GM23338 (cell line): ENCODE results near the gene GIPC2. TPM values are rescaled to one million over a fixed set of nuclear protein-coding genes. Genes with fewer than 3 reads are reported as not detected.

Experiments used
- ATAC-seq: fragments of 200-7000 bp; cut with Tn5 transposase; 3 replicates; pipeline ENCODE4 v1.9.1; 2020
- DNase-seq: peaks from one replicate; pipeline ENCODE4 v3.0.0-alpha.2; 2015; ENCODE audit warnings: low spot score
- H2AFZ ChIP-seq: fragments of 200-600 bp; sonication (generic); 2 replicates; pipeline ENCODE4 v1.8.0; 2016; ENCODE audit warnings: antibody characterized with exemption, mild to moderate bottlenecking, moderate library complexity
- H3F3A ChIP-seq: fragments of 200-600 bp; sonication (generic); replicated peaks from 2 replicates; pipeline ENCODE4 v1.8.0; 2017; ENCODE audit warnings: antibody characterized with exemption, mixed run types, low read depth
- H3K27ac ChIP-seq: fragments of 200-600 bp; sonication (generic); 2 replicates; pipeline ENCODE4 v1.6.1; 2016; ENCODE audit warnings: low read depth
- H3K27me3 ChIP-seq: fragments of 200-600 bp; sonication (generic); 2 replicates; pipeline ENCODE4 v1.8.0; 2016; ENCODE audit warnings: mild to moderate bottlenecking, mixed run types, moderate library complexity; ENCODE audit not compliant: insufficient read depth
- H3K36me3 ChIP-seq: fragments of 200-600 bp; sonication (generic); 2 replicates; pipeline ENCODE4 v1.8.0; 2016; ENCODE audit warnings: mild to moderate bottlenecking; ENCODE audit not compliant: insufficient read depth
- H3K4me1 ChIP-seq: fragments of 200-600 bp; sonication (generic); 2 replicates; pipeline ENCODE4 v1.8.0; 2016; ENCODE audit warnings: mild to moderate bottlenecking, moderate library complexity; ENCODE audit not compliant: insufficient read depth
- H3K4me2 ChIP-seq: fragments of 200-600 bp; sonication (generic); 2 replicates; pipeline ENCODE4 v1.7.1; 2017; ENCODE audit warnings: mixed run types
- H3K4me3 ChIP-seq: fragments of 200-600 bp; sonication (generic); 2 replicates; pipeline ENCODE4 v1.6.1; 2016; ENCODE audit warnings: mixed run types
- H3K79me2 ChIP-seq: fragments of 200-600 bp; sonication (generic); replicated peaks from 2 replicates; pipeline ENCODE4 v1.8.0; 2017; ENCODE audit warnings: mild to moderate bottlenecking; ENCODE audit not compliant: insufficient read depth
- H3K9me2 ChIP-seq: fragments of 200-600 bp; sonication (generic); 2 replicates; pipeline ENCODE4 v1.8.0; 2017; ENCODE audit not compliant: insufficient read depth
- H4K20me1 ChIP-seq: fragments of 200-600 bp; sonication (generic); replicated peaks from 2 replicates; pipeline ENCODE4 v1.8.0; 2017; ENCODE audit warnings: mild to moderate bottlenecking; ENCODE audit not compliant: insufficient read depth
- H3K27ac Mint-ChIP-seq: 2 replicates; pipeline ENCODE4 v1.8.0; 2020; ENCODE audit warnings: inconsistent platforms, mild to moderate bottlenecking, moderate library complexity, mixed read lengths
- H3K27me3 Mint-ChIP-seq: 3 replicates; pipeline ENCODE4 v1.8.0; 2022; ENCODE audit warnings: low read depth, mild to moderate bottlenecking, moderate library complexity, mixed read lengths, inconsistent platforms; ENCODE audit not compliant: insufficient read depth, poor library complexity
- H3K36me3 Mint-ChIP-seq: 3 replicates; pipeline ENCODE4 v1.8.0; 2021; ENCODE audit warnings: low read depth, mild to moderate bottlenecking, inconsistent platforms, moderate library complexity, mixed read lengths
- H3K4me1 Mint-ChIP-seq: 3 replicates; pipeline ENCODE4 v1.8.0; 2020; ENCODE audit warnings: mild to moderate bottlenecking, inconsistent platforms, mixed read lengths
- H3K4me3 Mint-ChIP-seq: 3 replicates; pipeline ENCODE4 v1.8.0; 2021; ENCODE audit warnings: moderate library complexity, mild to moderate bottlenecking, inconsistent platforms, mixed read lengths
- H3K9me3 Mint-ChIP-seq: 3 replicates; pipeline ENCODE4 v1.8.0; 2020; ENCODE audit warnings: moderate library complexity, mild to moderate bottlenecking, inconsistent platforms, mixed read lengths
- CREB1 ChIP-seq: fragments of 250-450 bp; sonication (Bioruptor Pico); IDR thresholded peaks from 2 replicates; pipeline ENCODE4 v1.5.0; 2020; ENCODE audit warnings: low read depth, mild to moderate bottlenecking, moderate library complexity
- EZH2 ChIP-seq: fragments of 200-600 bp; sonication (generic); IDR thresholded peaks from one replicate; pipeline ENCODE4 v1.8.0; 2017; ENCODE audit warnings: antibody characterized with exemption, mild to moderate bottlenecking, low read depth; ENCODE audit not compliant: unreplicated experiment
- EZH2phosphoT487 ChIP-seq: fragments of 200-600 bp; sonication (generic); IDR thresholded peaks from one replicate; pipeline ENCODE4 v1.8.1; 2018; ENCODE audit warnings: antibody characterized with exemption; ENCODE audit not compliant: unreplicated experiment
- JUNB ChIP-seq: IDR thresholded peaks from one replicate; pipeline ENCODE4 v1.6.1; 2016; ENCODE audit warnings: antibody characterized with exemption; ENCODE audit not compliant: unreplicated experiment
- NANOG ChIP-seq: IDR thresholded peaks from 2 replicates; pipeline ENCODE4 v1.6.1; 2016; ENCODE audit warnings: antibody characterized with exemption, borderline replicate concordance
- POLR2AphosphoS5 ChIP-seq: IDR thresholded peaks from 2 replicates; pipeline ENCODE4 v1.6.1; 2016; ENCODE audit warnings: antibody characterized with exemption, low read depth
- STAT1 ChIP-seq: IDR thresholded peaks from one replicate; pipeline ENCODE4 v1.6.1; 2016; ENCODE audit warnings: antibody characterized with exemption; ENCODE audit not compliant: unreplicated experiment
- ZNF114 ChIP-seq: fragments of 250-450 bp; sonication (Bioruptor Pico); IDR thresholded peaks from 2 replicates; pipeline ENCODE4 v1.5.0; 2020; ENCODE audit warnings: mild to moderate bottlenecking, moderate library complexity
- ZNF331 ChIP-seq: fragments of 250-450 bp; sonication (Bioruptor Pico); IDR thresholded peaks from 2 replicates; pipeline ENCODE4 v1.5.0; 2020; ENCODE audit warnings: low read depth, mild to moderate bottlenecking, moderate library complexity
- ZNF462 ChIP-seq: fragments of 250-450 bp; sonication (Bioruptor Pico); IDR thresholded peaks from 2 replicates; pipeline ENCODE4 v1.5.0; 2020; ENCODE audit warnings: mild to moderate bottlenecking, moderate library complexity
- polyA plus RNA-seq: library from polyadenylated mRNA; unstranded; fragments of >200 nt; fragmentation: Nextera tagmentation; extraction: Ambion mirVana; gene quantifications from 2 replicates; pipeline ENCODE4 v1.2.1, GENCODE V29; 2016
- total RNA-seq: library from RNA; depleted of rRNA; stranded (reverse); fragments of >200 nt; shearing (Covaris generic); gene quantifications from 2 replicates; pipeline ENCODE4 v1.2.3, GENCODE V29; 2014
- TF ChIP-seq, protein P1 (sequence below), 2 experiments: fragments of 200-600 bp in 1 of 2; sonication (generic) in 1 of 2; conservative IDR thresholded peaks; 2 replicates each; pipeline versions ENCODE4 v1.5.1 to v1.6.1; 2016 to 2017; ENCODE audit warnings: antibody characterized with exemption in 2 of 2, low read depth in 2 of 2, mild to moderate bottlenecking in 2 of 2, moderate library complexity in 1 of 2
- TF ChIP-seq, protein P2 (sequence below): IDR thresholded peaks from 2 replicates; pipeline ENCODE4 v1.6.1; 2016; ENCODE audit warnings: antibody characterized with exemption
- TF ChIP-seq, protein P3 (sequence below): IDR thresholded peaks from one replicate; pipeline ENCODE4 v1.6.1; 2018; ENCODE audit warnings: antibody characterized with exemption; ENCODE audit not compliant: unreplicated experiment

GIPC2 gene
- total and polyA plus RNA-seq, 2 experiments from 2014 or later, result 1.2 to 1.5 TPM

DNA sequence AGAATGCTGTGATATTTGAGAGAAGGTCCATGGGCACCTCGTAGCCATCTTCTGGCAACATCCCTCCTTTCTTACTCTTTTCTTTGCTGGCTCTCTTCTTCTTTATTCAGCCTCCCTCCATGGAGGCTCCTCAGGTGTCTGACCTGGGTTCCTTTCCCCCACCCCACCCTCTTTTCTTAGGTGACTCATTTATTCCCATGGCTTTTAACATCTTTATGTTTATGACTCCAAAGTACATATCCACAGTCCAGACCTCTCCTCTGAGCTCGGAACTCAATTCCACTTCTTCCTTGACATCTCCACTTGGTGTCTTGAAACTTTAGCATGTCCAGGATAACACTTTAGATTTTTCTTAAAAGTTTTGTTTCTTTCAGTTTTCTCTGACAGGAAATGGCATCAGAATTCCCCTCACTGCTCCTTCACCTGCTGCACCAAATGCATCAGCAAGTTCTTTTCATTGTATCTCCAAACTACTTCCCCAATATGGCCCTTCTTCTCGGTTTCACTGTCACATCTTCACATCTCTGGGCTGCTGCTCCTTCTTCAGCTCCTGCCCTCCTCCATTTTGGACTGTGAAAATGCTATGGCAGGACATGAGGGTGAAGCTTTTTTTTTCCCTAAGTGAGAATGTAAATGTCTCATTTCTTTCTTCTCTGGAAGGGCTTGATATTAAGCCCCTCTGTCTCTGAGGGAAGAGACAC, 95.9 kb downstream of the GIPC2 start:
- Histone ChIP-seq H3K4me3 (no peak overlapping the region), H3K36me3 (no peaks in the 10 kb centered on the region), H3K79me2 (no peaks in the 10 kb centered on the region), H4K20me1 (no peaks in the 10 kb centered on the region), H3K4me2 (no peak overlapping the region), H3K9me2 (no peaks in the 10 kb centered on the region), H3K27me3 (no peaks in the 10 kb centered on the region), H3K27ac (no peak overlapping the region), H3F3A (no peaks in the 10 kb centered on the region), H3K4me1 (no peaks in the 10 kb centered on the region), H2AFZ (no peak overlapping the region)
- no peaks in the 10 kb centered on the region for H3K9me3 Mint-ChIP-seq
- no peak for ATAC-seq
- no peak overlapping the region for H3K4me3 Mint-ChIP-seq
- no peak overlapping the region for H3K27ac Mint-ChIP-seq
- TF ChIP-seq, protein P1, sequence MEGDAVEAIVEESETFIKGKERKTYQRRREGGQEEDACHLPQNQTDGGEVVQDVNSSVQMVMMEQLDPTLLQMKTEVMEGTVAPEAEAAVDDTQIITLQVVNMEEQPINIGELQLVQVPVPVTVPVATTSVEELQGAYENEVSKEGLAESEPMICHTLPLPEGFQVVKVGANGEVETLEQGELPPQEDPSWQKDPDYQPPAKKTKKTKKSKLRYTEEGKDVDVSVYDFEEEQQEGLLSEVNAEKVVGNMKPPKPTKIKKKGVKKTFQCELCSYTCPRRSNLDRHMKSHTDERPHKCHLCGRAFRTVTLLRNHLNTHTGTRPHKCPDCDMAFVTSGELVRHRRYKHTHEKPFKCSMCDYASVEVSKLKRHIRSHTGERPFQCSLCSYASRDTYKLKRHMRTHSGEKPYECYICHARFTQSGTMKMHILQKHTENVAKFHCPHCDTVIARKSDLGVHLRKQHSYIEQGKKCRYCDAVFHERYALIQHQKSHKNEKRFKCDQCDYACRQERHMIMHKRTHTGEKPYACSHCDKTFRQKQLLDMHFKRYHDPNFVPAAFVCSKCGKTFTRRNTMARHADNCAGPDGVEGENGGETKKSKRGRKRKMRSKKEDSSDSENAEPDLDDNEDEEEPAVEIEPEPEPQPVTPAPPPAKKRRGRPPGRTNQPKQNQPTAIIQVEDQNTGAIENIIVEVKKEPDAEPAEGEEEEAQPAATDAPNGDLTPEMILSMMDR (conservative IDR thresholded peaks at IDR 0.05; ENCODE audit: low read depth in 2 of 2), result no peak
- no peak for TF ChIP-seq NANOG
- TF ChIP-seq, protein P2, sequence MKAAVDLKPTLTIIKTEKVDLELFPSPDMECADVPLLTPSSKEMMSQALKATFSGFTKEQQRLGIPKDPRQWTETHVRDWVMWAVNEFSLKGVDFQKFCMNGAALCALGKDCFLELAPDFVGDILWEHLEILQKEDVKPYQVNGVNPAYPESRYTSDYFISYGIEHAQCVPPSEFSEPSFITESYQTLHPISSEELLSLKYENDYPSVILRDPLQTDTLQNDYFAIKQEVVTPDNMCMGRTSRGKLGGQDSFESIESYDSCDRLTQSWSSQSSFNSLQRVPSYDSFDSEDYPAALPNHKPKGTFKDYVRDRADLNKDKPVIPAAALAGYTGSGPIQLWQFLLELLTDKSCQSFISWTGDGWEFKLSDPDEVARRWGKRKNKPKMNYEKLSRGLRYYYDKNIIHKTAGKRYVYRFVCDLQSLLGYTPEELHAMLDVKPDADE, result no peak
- TF ChIP-seq EZH2, result no peak
- TF ChIP-seq, protein P3, sequence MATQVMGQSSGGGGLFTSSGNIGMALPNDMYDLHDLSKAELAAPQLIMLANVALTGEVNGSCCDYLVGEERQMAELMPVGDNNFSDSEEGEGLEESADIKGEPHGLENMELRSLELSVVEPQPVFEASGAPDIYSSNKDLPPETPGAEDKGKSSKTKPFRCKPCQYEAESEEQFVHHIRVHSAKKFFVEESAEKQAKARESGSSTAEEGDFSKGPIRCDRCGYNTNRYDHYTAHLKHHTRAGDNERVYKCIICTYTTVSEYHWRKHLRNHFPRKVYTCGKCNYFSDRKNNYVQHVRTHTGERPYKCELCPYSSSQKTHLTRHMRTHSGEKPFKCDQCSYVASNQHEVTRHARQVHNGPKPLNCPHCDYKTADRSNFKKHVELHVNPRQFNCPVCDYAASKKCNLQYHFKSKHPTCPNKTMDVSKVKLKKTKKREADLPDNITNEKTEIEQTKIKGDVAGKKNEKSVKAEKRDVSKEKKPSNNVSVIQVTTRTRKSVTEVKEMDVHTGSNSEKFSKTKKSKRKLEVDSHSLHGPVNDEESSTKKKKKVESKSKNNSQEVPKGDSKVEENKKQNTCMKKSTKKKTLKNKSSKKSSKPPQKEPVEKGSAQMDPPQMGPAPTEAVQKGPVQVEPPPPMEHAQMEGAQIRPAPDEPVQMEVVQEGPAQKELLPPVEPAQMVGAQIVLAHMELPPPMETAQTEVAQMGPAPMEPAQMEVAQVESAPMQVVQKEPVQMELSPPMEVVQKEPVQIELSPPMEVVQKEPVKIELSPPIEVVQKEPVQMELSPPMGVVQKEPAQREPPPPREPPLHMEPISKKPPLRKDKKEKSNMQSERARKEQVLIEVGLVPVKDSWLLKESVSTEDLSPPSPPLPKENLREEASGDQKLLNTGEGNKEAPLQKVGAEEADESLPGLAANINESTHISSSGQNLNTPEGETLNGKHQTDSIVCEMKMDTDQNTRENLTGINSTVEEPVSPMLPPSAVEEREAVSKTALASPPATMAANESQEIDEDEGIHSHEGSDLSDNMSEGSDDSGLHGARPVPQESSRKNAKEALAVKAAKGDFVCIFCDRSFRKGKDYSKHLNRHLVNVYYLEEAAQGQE, result no peak
- no peak for TF ChIP-seq POLR2AphosphoS5
- TF ChIP-seq ZNF462, result no peak
- TF ChIP-seq STAT1, result no peak
- TF ChIP-seq CREB1 (CRISPR knock-in tag), result no peak
- no peak for TF ChIP-seq EZH2phosphoT487
- no peak for TF ChIP-seq ZNF114 (CRISPR knock-in tag)
- TF ChIP-seq JUNB, result no peak
- TF ChIP-seq ZNF331 (CRISPR knock-in tag), result no peak
- peaks cover 6% of the 10 kb centered on the region for H3K27me3 Mint-ChIP-seq
- H3K36me3 Mint-ChIP-seq, result no peaks in the 10 kb centered on the region
- DNase-seq, result no peak
- H3K4me1 Mint-ChIP-seq, result no peaks in the 10 kb centered on the region
